ENCODE results near the gene TAX1BP1.

DNA sequence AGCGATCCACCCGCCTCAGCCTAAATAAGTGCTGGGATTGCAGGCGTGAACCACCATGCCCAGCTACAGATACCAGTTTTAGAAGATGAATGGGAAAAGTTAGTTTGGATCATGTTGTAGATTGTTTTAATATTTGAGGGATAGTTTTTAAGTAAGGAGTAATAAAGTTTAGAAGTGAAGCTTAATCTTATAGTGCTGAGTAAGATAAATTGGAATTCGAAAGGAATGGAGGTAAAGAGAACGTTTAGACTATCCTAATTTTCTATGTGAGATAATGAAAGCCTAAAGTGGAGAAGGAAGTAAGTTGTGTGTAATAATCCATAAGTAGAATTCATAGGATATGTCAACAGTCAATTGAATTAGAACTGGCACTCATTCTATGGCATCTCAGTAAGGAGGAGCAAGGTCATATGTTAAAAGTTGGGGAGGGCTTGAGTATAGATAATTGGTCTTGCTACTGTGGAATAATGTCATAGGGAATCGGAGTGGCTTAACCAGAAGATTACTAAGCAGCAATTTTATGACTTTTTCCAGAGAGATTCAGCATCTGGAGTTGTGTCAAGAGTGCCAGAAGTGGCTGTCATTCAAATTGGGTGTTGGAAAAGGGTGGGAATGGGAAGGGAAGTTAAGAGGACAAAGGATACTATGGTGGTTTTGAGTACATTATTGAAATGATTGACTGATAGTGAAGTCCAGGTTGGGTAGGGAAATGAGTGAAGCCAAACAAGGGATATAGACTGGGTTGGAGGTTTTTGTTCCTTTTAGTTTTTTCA, 12.1 kb downstream of the TAX1BP1 start:
- TF ChIP-seq POLR2A (IDR thresholded peaks at IDR 0.05) (no peak), CTCF (IDR thresholded peaks at IDR 0.05) (no peak)
